Measurements from ENCODE around the gene CUBN.

The CUBN gene

DNA sequence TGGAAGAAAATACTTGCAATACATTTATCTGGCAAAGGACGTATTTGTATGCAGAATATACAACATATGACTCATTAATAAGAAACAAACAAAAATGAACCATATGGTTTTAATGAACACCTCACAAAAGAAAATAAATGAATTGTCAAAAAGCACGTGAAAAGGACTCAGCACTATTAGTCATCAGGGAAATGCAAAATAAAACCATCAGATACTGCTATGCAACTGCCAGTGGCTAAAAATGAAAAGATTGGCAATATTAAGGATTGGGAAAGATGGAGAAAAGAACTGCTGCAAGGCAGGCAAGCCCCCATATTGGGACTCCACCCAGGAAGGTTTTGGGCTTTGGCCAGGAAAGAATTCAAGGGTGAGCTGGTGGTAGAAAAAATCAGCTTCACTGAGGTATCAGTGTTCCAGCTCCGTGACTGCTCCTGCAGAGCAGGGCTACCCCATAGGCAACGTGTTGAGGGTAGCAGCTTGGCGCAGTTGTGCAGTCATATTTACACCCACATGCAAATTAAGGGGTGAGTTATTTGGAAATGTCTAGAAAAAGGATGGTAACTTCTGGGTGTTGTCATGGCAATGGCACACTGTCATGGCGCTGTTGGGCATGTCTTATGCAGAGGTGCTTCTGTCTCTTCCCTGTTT lies 72.7 kb downstream of the CUBN start:
- no peaks in the 10 kb centered on the region for H3K4me1 ChIP-seq (ENCODE audit: insufficient read depth, insufficient read length)
- no peak for DNase-seq (ENCODE audit: low read depth, low spot score)
- no peaks in the 10 kb centered on the region for H3K36me3 ChIP-seq (ENCODE audit: insufficient read depth, insufficient read length, low read length)
- no peak overlapping the region for H3K9ac ChIP-seq (ENCODE audit: insufficient read length, low read depth)
- no peaks in the 10 kb centered on the region for H3K9me3 ChIP-seq (ENCODE audit: insufficient read depth, low read length)
- no peaks in the 10 kb centered on the region for H3K27me3 ChIP-seq (ENCODE audit: insufficient read depth, insufficient read length)
- no peak for TF ChIP-seq ZNF274 (IDR thresholded peaks at IDR 0.05; ENCODE audit: low read depth, low read length)
- TF ChIP-seq YY1 (IDR thresholded peaks at IDR 0.05; ENCODE audit: insufficient read depth, insufficient read length): no peak
- TF ChIP-seq SUZ12 (IDR thresholded peaks at IDR 0.05; ENCODE audit: extremely low read depth, insufficient read depth, insufficient read length): no peak
- no peak overlapping the region for H3K4me3 ChIP-seq (ENCODE audit: insufficient read length, low read depth)

DNA sequence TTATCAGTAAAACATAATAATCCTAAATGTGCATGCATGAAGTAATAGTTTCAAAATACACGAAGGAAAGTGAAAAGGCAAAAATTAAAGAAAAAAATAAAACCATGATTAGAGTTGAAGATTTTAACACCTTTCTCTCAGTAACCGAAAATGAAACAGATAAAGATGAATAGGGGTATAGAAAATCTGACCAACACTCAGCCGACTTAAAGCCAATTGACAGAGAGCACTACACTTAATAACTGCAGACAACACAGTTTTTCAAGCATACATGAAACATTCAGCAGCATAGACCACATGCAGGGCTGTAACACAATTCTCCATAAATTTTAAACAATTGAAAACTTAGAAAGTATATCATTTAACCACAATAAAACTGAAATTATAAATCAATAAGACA lies 76.1 kb downstream of the CUBN start:
- Histone ChIP-seq H3K27me3 (ENCODE audit: insufficient read depth, insufficient read length) (no peaks in the 10 kb centered on the region), H3K9ac (ENCODE audit: insufficient read length, low read depth) (no peak overlapping the region), H3K9me3 (ENCODE audit: insufficient read depth, low read length) (no peaks in the 10 kb centered on the region), H3K36me3 (ENCODE audit: insufficient read depth, insufficient read length, low read length) (no peaks in the 10 kb centered on the region), H3K4me3 (ENCODE audit: insufficient read length, low read depth) (no peak overlapping the region), H3K4me1 (ENCODE audit: insufficient read depth, insufficient read length) (no peaks in the 10 kb centered on the region)
- TF ChIP-seq YY1 (IDR thresholded peaks at IDR 0.05; ENCODE audit: insufficient read depth, insufficient read length) (no peak), SUZ12 (IDR thresholded peaks at IDR 0.05; ENCODE audit: extremely low read depth, insufficient read depth, insufficient read length) (no peak), ZNF274 (IDR thresholded peaks at IDR 0.05; ENCODE audit: low read depth, low read length) (no peak)
- DNase-seq (ENCODE audit: low read depth, low spot score): no peak

DNA sequence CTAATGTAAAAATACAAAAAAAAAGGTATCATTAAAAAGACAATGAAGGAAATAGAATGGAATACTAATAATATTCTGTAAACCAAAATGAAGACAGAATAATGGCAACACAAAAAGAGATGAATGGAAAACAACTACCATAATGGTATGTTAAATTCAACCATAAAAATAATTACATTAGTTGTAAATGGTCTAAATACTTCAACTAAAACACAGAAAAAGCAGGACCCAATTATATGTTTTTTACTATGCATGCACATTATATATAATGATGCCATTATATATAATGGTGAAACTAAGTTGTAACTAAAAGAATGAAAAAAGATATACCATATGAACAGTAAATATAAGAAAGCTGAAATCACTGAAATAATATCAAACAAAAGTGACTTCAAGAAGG lies 76.5 kb downstream of the CUBN start:
- Histone ChIP-seq H3K36me3 (ENCODE audit: insufficient read depth, insufficient read length, low read length) (no peaks in the 10 kb centered on the region), H3K9me3 (ENCODE audit: insufficient read depth, low read length) (no peaks in the 10 kb centered on the region), H3K27me3 (ENCODE audit: insufficient read depth, insufficient read length) (no peaks in the 10 kb centered on the region), H3K4me3 (ENCODE audit: insufficient read length, low read depth) (no peak overlapping the region), H3K9ac (ENCODE audit: insufficient read length, low read depth) (no peak overlapping the region), H3K4me1 (ENCODE audit: insufficient read depth, insufficient read length) (no peaks in the 10 kb centered on the region)
- TF ChIP-seq SUZ12 (IDR thresholded peaks at IDR 0.05; ENCODE audit: extremely low read depth, insufficient read depth, insufficient read length) (no peak), ZNF274 (IDR thresholded peaks at IDR 0.05; ENCODE audit: low read depth, low read length) (no peak), YY1 (IDR thresholded peaks at IDR 0.05; ENCODE audit: insufficient read depth, insufficient read length) (no peak)
- DNase-seq (ENCODE audit: low read depth, low spot score): no peak

DNA sequence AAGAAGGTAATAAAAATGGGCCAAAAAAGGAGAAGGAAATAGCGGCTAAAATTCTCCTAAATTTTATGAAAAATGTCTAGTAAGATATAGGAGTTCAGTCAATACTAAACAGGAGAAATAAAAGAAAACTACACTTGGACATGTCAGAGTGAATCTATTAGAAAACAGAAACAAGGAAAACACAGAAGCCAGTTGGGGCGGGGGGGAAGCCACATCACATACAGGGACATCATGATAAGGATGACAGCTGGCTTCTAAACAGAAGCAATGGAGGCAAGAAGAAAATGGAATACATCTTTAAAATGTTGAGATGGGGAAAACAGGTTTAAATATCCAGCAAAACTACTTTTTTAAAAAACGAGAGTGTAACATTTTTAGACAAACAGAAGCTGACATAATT lies 77.8 kb downstream of the CUBN start:
- Histone ChIP-seq H3K36me3 (ENCODE audit: insufficient read depth, insufficient read length, low read length) (no peaks in the 10 kb centered on the region), H3K4me3 (ENCODE audit: insufficient read length, low read depth) (no peak overlapping the region), H3K27me3 (ENCODE audit: insufficient read depth, insufficient read length) (no peaks in the 10 kb centered on the region), H3K4me1 (ENCODE audit: insufficient read depth, insufficient read length) (no peaks in the 10 kb centered on the region), H3K9me3 (ENCODE audit: insufficient read depth, low read length) (no peaks in the 10 kb centered on the region), H3K9ac (ENCODE audit: insufficient read length, low read depth) (no peak overlapping the region)
- no peak for DNase-seq (ENCODE audit: low read depth, low spot score)
- TF ChIP-seq ZNF274 (IDR thresholded peaks at IDR 0.05; ENCODE audit: low read depth, low read length) (no peak), SUZ12 (IDR thresholded peaks at IDR 0.05; ENCODE audit: extremely low read depth, insufficient read depth, insufficient read length) (no peak), YY1 (IDR thresholded peaks at IDR 0.05; ENCODE audit: insufficient read depth, insufficient read length) (no peak)

DNA sequence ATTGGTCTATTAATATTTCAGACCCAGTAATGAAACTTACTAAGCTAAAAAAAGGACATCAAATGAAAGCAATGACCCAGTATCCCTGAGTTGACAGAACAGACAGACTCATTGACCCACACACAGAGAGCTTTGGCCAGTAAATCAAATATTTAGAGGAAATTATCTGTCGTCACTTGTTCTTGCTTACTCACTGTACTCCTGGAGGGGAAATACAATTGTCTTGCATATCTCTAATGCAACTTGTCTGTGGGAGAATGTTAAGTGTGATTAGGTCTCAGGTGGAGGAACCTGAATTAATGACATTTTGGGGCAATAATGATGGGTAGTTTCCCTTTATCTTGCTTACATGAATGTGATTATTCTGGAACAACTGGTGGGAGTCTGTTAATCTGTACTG lies 80.4 kb downstream of the CUBN start:
- Histone ChIP-seq H3K9me3 (ENCODE audit: insufficient read depth, low read length) (no peaks in the 10 kb centered on the region), H3K9ac (ENCODE audit: insufficient read length, low read depth) (no peak overlapping the region), H3K27me3 (ENCODE audit: insufficient read depth, insufficient read length) (no peaks in the 10 kb centered on the region), H3K4me3 (ENCODE audit: insufficient read length, low read depth) (no peak overlapping the region), H3K4me1 (ENCODE audit: insufficient read depth, insufficient read length) (no peaks in the 10 kb centered on the region), H3K36me3 (ENCODE audit: insufficient read depth, insufficient read length, low read length) (no peaks in the 10 kb centered on the region)
- DNase-seq (ENCODE audit: low read depth, low spot score): no peak
- TF ChIP-seq YY1 (IDR thresholded peaks at IDR 0.05; ENCODE audit: insufficient read depth, insufficient read length): no peak
- no peak for TF ChIP-seq SUZ12 (IDR thresholded peaks at IDR 0.05; ENCODE audit: extremely low read depth, insufficient read depth, insufficient read length)
- no peak for TF ChIP-seq ZNF274 (IDR thresholded peaks at IDR 0.05; ENCODE audit: low read depth, low read length)

DNA sequence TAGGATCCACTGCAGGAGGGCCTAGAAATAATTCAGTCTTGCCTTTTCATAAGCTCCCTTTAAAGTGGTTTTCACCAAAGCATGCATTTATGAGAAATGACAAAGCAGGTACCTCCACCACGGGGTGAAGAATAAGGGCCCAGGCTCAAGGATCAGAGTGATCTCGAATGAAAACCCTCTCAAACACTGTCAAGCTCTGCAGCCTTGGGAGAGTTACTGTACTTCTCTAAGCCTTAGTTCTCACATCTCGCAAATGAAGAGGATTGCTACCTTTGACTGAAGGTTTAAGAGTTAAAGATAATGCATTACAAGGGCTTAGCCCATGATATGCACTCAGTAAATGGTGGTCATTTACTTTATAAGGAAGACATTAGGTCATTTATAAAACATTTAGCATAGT lies 81.7 kb downstream of the CUBN start:
- no peak overlapping the region for H3K9ac ChIP-seq (ENCODE audit: insufficient read length, low read depth)
- no peaks in the 10 kb centered on the region for H3K36me3 ChIP-seq (ENCODE audit: insufficient read depth, insufficient read length, low read length)
- H3K4me1 ChIP-seq (ENCODE audit: insufficient read depth, insufficient read length): no peaks in the 10 kb centered on the region
- H3K4me3 ChIP-seq (ENCODE audit: insufficient read length, low read depth): no peak overlapping the region
- H3K27me3 ChIP-seq (ENCODE audit: insufficient read depth, insufficient read length): no peaks in the 10 kb centered on the region
- TF ChIP-seq YY1 (IDR thresholded peaks at IDR 0.05; ENCODE audit: insufficient read depth, insufficient read length) (no peak), ZNF274 (IDR thresholded peaks at IDR 0.05; ENCODE audit: low read depth, low read length) (no peak), SUZ12 (IDR thresholded peaks at IDR 0.05; ENCODE audit: extremely low read depth, insufficient read depth, insufficient read length) (no peak)
- H3K9me3 ChIP-seq (ENCODE audit: insufficient read depth, low read length): no peaks in the 10 kb centered on the region
- no peak for DNase-seq (ENCODE audit: low read depth, low spot score)

DNA sequence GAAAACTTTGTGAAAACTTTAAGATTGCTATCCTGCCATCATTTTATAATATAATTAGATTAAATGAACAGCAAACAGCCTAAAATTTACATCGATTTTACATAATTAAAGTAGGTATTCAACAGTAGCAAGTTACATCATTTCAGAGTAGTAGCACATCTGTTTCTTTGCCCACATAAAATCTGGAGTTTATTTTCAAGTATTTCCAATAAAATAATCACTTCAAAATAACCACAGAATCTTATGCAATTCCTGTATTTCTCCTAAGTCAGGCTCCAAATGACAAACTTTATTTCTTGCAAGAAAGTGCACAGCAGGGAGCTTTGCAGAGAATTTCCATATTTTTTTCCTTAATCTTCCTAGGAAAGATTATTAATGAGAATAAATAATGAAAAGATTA lies 82.6 kb downstream of the CUBN start:
- H3K4me3 ChIP-seq (ENCODE audit: insufficient read length, low read depth): no peak overlapping the region
- no peak for DNase-seq (ENCODE audit: low read depth, low spot score)
- no peaks in the 10 kb centered on the region for H3K9me3 ChIP-seq (ENCODE audit: insufficient read depth, low read length)
- TF ChIP-seq SUZ12 (IDR thresholded peaks at IDR 0.05; ENCODE audit: extremely low read depth, insufficient read depth, insufficient read length) (no peak), YY1 (IDR thresholded peaks at IDR 0.05; ENCODE audit: insufficient read depth, insufficient read length) (no peak), ZNF274 (IDR thresholded peaks at IDR 0.05; ENCODE audit: low read depth, low read length) (no peak)
- no peaks in the 10 kb centered on the region for H3K36me3 ChIP-seq (ENCODE audit: insufficient read depth, insufficient read length, low read length)
- H3K9ac ChIP-seq (ENCODE audit: insufficient read length, low read depth): no peak overlapping the region
- H3K4me1 ChIP-seq (ENCODE audit: insufficient read depth, insufficient read length): no peaks in the 10 kb centered on the region
- H3K27me3 ChIP-seq (ENCODE audit: insufficient read depth, insufficient read length): no peaks in the 10 kb centered on the region

All from NT2/D1 (cell line).